ENCODE results near the gene CCDC172.
A peak's percentile ranks its signal among the peaks of the same experiment; 100 is the strongest.
"Not testable (repeated sequence)": the region's sequence is repeated elsewhere in the genome, so short reads cannot be mapped to it uniquely, and the experiment has no call there.

Gene CCDC172

DNA sequence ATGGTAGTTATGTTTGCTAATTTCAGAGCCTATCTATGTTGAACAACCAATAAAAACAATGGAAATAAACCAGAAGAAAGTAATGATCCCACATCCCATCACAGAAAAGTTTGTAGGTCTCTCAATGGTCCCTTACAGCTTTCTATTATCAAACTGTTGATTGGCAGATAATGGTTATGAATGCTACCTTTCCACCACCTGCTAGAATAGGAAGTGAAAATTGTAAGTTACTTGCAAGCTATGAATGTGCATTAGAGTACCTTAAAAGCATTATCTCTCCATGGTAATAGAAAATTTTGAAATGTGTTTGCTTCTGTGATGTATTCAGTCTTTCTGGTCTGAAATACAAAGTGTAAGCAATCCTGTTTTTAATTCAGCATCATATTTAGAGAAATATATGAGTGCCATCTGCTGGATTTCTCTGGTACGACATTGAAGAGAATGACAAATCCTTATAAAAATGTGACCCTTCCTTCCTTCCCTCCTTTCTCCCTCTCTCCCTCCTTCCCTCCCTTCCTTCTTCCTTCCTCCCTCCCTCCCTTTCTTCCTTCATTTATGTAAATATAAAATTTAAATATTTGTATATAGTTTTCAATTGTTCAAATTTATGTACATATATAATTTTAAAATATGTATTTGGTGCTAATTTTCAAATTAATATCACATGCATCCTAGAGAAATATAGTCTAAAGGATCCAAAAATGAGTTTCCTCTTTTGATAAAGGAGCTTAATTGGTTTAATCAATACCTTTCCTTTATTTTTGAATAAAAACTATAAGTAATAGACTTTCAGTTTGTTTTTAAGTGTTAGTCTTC, 62.0 kb downstream of the CCDC172 start:
- Histone ChIP-seq H3K79me2 (ENCODE audit: insufficient read depth, low read length) (no peaks in the 10 kb centered on the region), H4K20me1 (ENCODE audit: insufficient read depth, low read length) (no peaks in the 10 kb centered on the region), H3K4me1 (ENCODE audit: insufficient read depth, low read length) (no peaks in the 10 kb centered on the region), H3K9ac (ENCODE audit: low read depth, low read length) (no peak overlapping the region), H2AFZ (ENCODE audit: low read depth, low read length) (no peak overlapping the region), H3K36me3 (ENCODE audit: insufficient read depth, low read length) (no peaks in the 10 kb centered on the region), H3K27ac (ENCODE audit: low read length) (no peak overlapping the region), H3K27me3 (ENCODE audit: insufficient read depth, low read length, poor library complexity) (no peaks in the 10 kb centered on the region), H3K4me2 (ENCODE audit: insufficient read depth, low read length) (no peak overlapping the region), H3K9me3 (ENCODE audit: insufficient read depth, low read length, severe bottlenecking) (no peaks in the 10 kb centered on the region), H3K4me3 (ENCODE audit: low read depth in 1 of 2, low read length in 2 of 2) (no peak overlapping the region)
- ATAC-seq (ENCODE audit: insufficient read depth, low read depth) (no peak), DNase-seq (no peak)
- no peak for TF ChIP-seq EZH2 (IDR thresholded peaks at IDR 0.05; ENCODE audit: borderline replicate concordance, low read depth, low read length, severe bottlenecking)
- TF ChIP-seq, protein P1, sequence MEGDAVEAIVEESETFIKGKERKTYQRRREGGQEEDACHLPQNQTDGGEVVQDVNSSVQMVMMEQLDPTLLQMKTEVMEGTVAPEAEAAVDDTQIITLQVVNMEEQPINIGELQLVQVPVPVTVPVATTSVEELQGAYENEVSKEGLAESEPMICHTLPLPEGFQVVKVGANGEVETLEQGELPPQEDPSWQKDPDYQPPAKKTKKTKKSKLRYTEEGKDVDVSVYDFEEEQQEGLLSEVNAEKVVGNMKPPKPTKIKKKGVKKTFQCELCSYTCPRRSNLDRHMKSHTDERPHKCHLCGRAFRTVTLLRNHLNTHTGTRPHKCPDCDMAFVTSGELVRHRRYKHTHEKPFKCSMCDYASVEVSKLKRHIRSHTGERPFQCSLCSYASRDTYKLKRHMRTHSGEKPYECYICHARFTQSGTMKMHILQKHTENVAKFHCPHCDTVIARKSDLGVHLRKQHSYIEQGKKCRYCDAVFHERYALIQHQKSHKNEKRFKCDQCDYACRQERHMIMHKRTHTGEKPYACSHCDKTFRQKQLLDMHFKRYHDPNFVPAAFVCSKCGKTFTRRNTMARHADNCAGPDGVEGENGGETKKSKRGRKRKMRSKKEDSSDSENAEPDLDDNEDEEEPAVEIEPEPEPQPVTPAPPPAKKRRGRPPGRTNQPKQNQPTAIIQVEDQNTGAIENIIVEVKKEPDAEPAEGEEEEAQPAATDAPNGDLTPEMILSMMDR (IDR thresholded peaks at IDR 0.05; ENCODE audit: borderline replicate concordance, extremely low read depth, low read length, poor library complexity, severe bottlenecking), result peak; percentile 70

GRCh38 chr10:116393246-116393831, 69.1 kb downstream of the CCDC172 start:
- not testable (repeated sequence) for H3K27ac ChIP-seq (ENCODE audit: low read length); H4K20me1 ChIP-seq (ENCODE audit: insufficient read depth, low read length); H3K36me3 ChIP-seq (ENCODE audit: insufficient read depth, low read length); H3K79me2 ChIP-seq (ENCODE audit: insufficient read depth, low read length); DNase-seq; H3K27me3 ChIP-seq (ENCODE audit: insufficient read depth, low read length, poor library complexity); ATAC-seq (ENCODE audit: insufficient read depth, low read depth); H3K9ac ChIP-seq (ENCODE audit: low read depth, low read length); H3K4me1 ChIP-seq (ENCODE audit: insufficient read depth, low read length); H3K4me3 ChIP-seq (ENCODE audit: low read depth in 1 of 2, low read length in 2 of 2); H3K4me2 ChIP-seq (ENCODE audit: insufficient read depth, low read length); H2AFZ ChIP-seq (ENCODE audit: low read depth, low read length); H3K9me3 ChIP-seq (ENCODE audit: insufficient read depth, low read length, severe bottlenecking)

- Histone ChIP-seq H3K9ac (ENCODE audit: low read depth, low read length) (no peak overlapping the region), H3K27me3 (ENCODE audit: insufficient read depth, low read length, poor library complexity) (no peaks in the 10 kb centered on the region), H4K20me1 (ENCODE audit: insufficient read depth, low read length) (no peaks in the 10 kb centered on the region), H3K9me3 (ENCODE audit: insufficient read depth, low read length, severe bottlenecking) (no peaks in the 10 kb centered on the region), H3K4me2 (ENCODE audit: insufficient read depth, low read length) (no peak overlapping the region), H3K4me1 (ENCODE audit: insufficient read depth, low read length) (no peaks in the 10 kb centered on the region), H3K4me3 (ENCODE audit: low read depth in 1 of 2, low read length in 2 of 2) (no peak overlapping the region), H3K27ac (ENCODE audit: low read length) (no peak overlapping the region), H2AFZ (ENCODE audit: low read depth, low read length) (no peak overlapping the region), H3K36me3 (ENCODE audit: insufficient read depth, low read length) (no peaks in the 10 kb centered on the region), H3K79me2 (ENCODE audit: insufficient read depth, low read length) (no peaks in the 10 kb centered on the region)
- no peak for TF ChIP-seq EZH2 (IDR thresholded peaks at IDR 0.05; ENCODE audit: borderline replicate concordance, low read depth, low read length, severe bottlenecking)
- TF ChIP-seq, protein P1 (IDR thresholded peaks at IDR 0.05; ENCODE audit: borderline replicate concordance, extremely low read depth, low read length, poor library complexity, severe bottlenecking), result no peak
- no peak for DNase-seq
- no peak for ATAC-seq (ENCODE audit: insufficient read depth, low read depth)
These were observed 71.2 kb downstream of the CCDC172 start for GRCh38 chr10:116395223-116395985.

DNA sequence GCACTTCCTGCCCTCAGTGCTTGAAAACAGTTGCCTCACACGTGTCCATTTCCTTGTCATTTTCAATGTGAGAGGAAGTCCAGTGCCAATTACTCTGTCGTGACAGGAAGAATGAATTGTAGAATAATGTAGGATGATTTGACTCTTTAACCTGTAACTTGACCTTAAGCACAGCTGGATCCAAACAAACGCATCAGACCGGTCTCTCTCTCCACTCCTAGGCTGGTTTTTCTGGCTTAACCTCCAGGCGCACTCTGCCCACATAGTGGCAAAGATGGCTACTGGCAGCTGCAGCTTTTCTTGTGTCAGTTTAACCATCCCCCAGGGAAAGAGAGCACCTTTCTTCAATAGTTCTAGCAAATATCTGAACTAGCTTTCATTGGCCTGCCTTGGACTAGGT, 74.0 kb downstream of the CCDC172 start:
- no peak for TF ChIP-seq EZH2 (IDR thresholded peaks at IDR 0.05; ENCODE audit: borderline replicate concordance, low read depth, low read length, severe bottlenecking)
- TF ChIP-seq, protein P1 (IDR thresholded peaks at IDR 0.05; ENCODE audit: borderline replicate concordance, extremely low read depth, low read length, poor library complexity, severe bottlenecking), result no peak
- no peak overlapping the region for H3K9ac ChIP-seq (ENCODE audit: low read depth, low read length)
- no peaks in the 10 kb centered on the region for H3K36me3 ChIP-seq (ENCODE audit: insufficient read depth, low read length)
- H3K79me2 ChIP-seq (ENCODE audit: insufficient read depth, low read length), result no peaks in the 10 kb centered on the region
- no peak overlapping the region for H3K4me3 ChIP-seq (ENCODE audit: low read depth in 1 of 2, low read length in 2 of 2)
- no peak overlapping the region for H3K4me2 ChIP-seq (ENCODE audit: insufficient read depth, low read length)
- no peaks in the 10 kb centered on the region for H3K4me1 ChIP-seq (ENCODE audit: insufficient read depth, low read length)
- no peak for DNase-seq
- no peaks in the 10 kb centered on the region for H3K9me3 ChIP-seq (ENCODE audit: insufficient read depth, low read length, severe bottlenecking)
- H3K27ac ChIP-seq (ENCODE audit: low read length), result no peak overlapping the region
- no peaks in the 10 kb centered on the region for H4K20me1 ChIP-seq (ENCODE audit: insufficient read depth, low read length)
- no peak overlapping the region for H2AFZ ChIP-seq (ENCODE audit: low read depth, low read length)
- no peak for ATAC-seq (ENCODE audit: insufficient read depth, low read depth)
- H3K27me3 ChIP-seq (ENCODE audit: insufficient read depth, low read length, poor library complexity), result no peaks in the 10 kb centered on the region

Measured in DND-41 (cell line).